IMR-90 (cell line): ENCODE measurements around the gene SLCO3A1.

ENCODE experiments used
- BHLHE40 ChIP-seq: fragments of 150-350 bp; IDR thresholded peaks from 2 replicates; pipeline ENCODE4 v1.6.1; 2016; ENCODE audit warnings: mild to moderate bottlenecking, low read depth, low read length
- CEBPB ChIP-seq: IDR thresholded peaks from 2 replicates; pipeline ENCODE4 v1.6.1; 2012; ENCODE audit warnings: low read depth, low read length, improper control_type of control experiment
- CHD1 ChIP-seq: IDR thresholded peaks from 2 replicates; pipeline ENCODE4 v1.6.1; 2012; ENCODE audit warnings: low read depth, low read length, improper control_type of control experiment
- CTCF ChIP-seq: conservative IDR thresholded peaks from 2 replicates; pipeline ENCODE4 v1.5.1; 2012; ENCODE audit warnings: mild to moderate bottlenecking, low read depth, low read length, improper control_type of control experiment
- MXI1 ChIP-seq: IDR thresholded peaks from 2 replicates; pipeline ENCODE4 v1.6.1; 2012; ENCODE audit warnings: low read depth, mild to moderate bottlenecking, low read length, moderate library complexity, borderline replicate concordance
- NFE2L2 ChIP-seq: fragments of 150-350 bp; IDR thresholded peaks from 2 replicates; pipeline ENCODE4 v1.6.1; 2016; ENCODE audit warnings: low read depth, mild to moderate bottlenecking, low read length
- POLR2A ChIP-seq: IDR thresholded peaks from 2 replicates; pipeline ENCODE4 v1.6.1; 2012; ENCODE audit warnings: mild to moderate bottlenecking, low read depth, low read length
- RAD21 ChIP-seq: IDR thresholded peaks from 2 replicates; pipeline ENCODE4 v1.6.1; 2012; ENCODE audit warnings: low read length, improper control_type of control experiment
- RFX5 ChIP-seq: IDR thresholded peaks from 2 replicates; pipeline ENCODE4 v1.8.0; 2012; ENCODE audit warnings: low read depth, mild to moderate bottlenecking, low read length, moderate library complexity
- SMC3 ChIP-seq: fragments of 150-350 bp; IDR thresholded peaks from 2 replicates; pipeline ENCODE4 v1.6.1; 2016; ENCODE audit warnings: low read depth, mild to moderate bottlenecking, antibody characterized with exemption, low read length, moderate library complexity
- USF2 ChIP-seq: fragments of 150-350 bp; IDR thresholded peaks from 2 replicates; pipeline ENCODE4 v1.6.1; 2017; ENCODE audit warnings: mild to moderate bottlenecking, antibody characterized with exemption, low read length, low read depth

GRCh38 chr15:91915576-91915975, 62.1 kb downstream of the SLCO3A1 start:
- TF ChIP-seq BHLHE40: no peak
- no peak for TF ChIP-seq CHD1
- TF ChIP-seq CTCF: no peak
- TF ChIP-seq RAD21: no peak
- TF ChIP-seq MXI1: no peak
- TF ChIP-seq USF2: no peak
- TF ChIP-seq POLR2A: no peak
- no peak for TF ChIP-seq CEBPB
- no peak for TF ChIP-seq SMC3
- TF ChIP-seq RFX5: no peak
- TF ChIP-seq NFE2L2: no peak
